Tibial nerve (tissue), 3 donors: Measurements from ENCODE around the gene MED17.

Experiments
- CTCF ChIP-seq, 5 experiments: fragments of 200-600 bp in 3 of 5; fragments of 450-650 bp in 2 of 5; sonication (generic) in 3 of 5; IDR thresholded peaks; one replicate each; pipeline ENCODE4 v1.5.1; 2016 to 2019; ENCODE audit warnings: antibody characterized with exemption in 5 of 5, mild to moderate bottlenecking in 3 of 5, moderate library complexity in 2 of 5
- POLR2A ChIP-seq, 2 donors: fragments of 450-650 bp; IDR thresholded peaks; one replicate each; pipeline ENCODE4 v1.6.1; 2017; ENCODE audit warnings: antibody characterized with exemption in 2 of 2, mild to moderate bottlenecking in 2 of 2, moderate library complexity in 2 of 2

GRCh38 chr11:93820847-93821246 is 36.8 kb downstream of the MED17 start:
- TF ChIP-seq CTCF (IDR thresholded peaks at IDR 0.05) (no peak), POLR2A (IDR thresholded peaks at IDR 0.05) (no peak)
